GM18505 (cell line): ENCODE measurements around the gene DNAH11.
"Not testable (repeated sequence)": the region's sequence is repeated elsewhere in the genome, so short reads cannot be mapped to it uniquely, and the experiment has no call there.

Experiments used
- ATAC-seq: cut with Tn5 transposase; IDR thresholded peaks from one replicate; pipeline ENCODE4 v1.9.1; 2021; ENCODE audit not compliant: unreplicated experiment
- POLR2A ChIP-seq: IDR thresholded peaks from 4 replicates; pipeline ENCODE4 v1.6.1; 2011; ENCODE audit warnings: borderline replicate concordance; ENCODE audit not compliant: insufficient read depth, insufficient read length; ENCODE audit errors: extremely low read depth

Gene DNAH11

DNA sequence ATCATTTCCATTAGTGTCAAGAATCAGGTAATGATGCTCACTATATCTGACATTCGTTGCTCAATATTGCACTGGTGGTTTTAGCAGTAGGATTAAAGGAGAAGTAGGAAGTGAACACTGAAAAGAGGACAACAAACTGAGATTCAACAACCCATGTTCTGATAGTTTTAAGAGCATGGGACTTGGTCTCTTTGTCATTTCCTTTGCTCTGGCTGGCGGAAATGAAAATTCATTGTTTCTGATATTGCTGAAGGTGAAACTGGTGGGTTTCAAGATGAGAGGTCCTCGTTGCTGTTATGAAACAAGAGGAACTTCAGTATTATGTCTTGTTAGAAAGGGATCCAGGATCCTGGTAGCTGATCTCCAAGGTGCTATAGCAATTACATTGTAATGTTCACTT, 129.0 kb downstream of the DNAH11 start:
- peak; percentile 73 for ATAC-seq
- TF ChIP-seq POLR2A: no peak

DNA sequence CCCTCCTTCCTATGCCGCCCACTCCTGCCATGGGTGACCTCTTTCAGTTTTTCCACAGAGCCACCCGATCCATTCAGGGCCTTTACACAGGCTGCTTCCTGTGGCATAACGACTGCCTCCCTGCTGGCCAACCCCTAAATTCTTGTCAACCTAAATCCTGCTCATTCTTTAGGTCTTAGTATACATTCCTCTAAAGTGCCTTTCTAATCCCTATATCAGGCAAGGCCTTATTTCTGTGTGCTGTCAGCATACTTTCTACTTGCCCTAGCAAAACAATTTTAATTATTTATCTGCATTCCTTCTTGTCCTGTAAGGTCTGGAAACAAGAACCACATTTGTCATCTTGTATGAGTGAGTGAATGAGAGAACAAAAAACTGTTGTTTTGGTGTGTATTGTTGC, 132.4 kb downstream of the DNAH11 start:
- ATAC-seq: no peak
- no peak for TF ChIP-seq POLR2A

GRCh38 chr7:21690705-21691104, 147.9 kb downstream of the DNAH11 start:
- TF ChIP-seq POLR2A: no peak
- ATAC-seq: no peak

DNA sequence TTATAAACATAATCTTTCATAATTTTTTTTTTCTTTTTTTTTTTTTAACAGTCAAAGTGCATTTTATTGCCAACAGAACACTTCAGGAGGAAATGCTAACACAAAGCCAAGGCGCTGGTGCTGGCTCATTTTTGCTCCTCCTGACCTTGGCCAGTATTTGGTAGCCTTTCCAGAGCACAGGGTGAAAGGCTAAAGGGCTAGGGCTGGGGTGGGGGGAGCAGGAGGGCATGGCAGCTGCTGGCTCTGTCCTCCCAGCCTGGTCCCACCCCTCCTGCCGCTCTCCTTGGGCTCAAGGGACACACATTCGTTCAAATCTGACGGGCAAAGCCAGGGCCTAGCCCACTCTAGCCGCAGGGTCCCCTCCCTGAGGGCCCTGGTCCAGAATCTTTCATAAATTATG, 148.3 kb downstream of the DNAH11 start:
- ATAC-seq: not testable (repeated sequence)

DNA sequence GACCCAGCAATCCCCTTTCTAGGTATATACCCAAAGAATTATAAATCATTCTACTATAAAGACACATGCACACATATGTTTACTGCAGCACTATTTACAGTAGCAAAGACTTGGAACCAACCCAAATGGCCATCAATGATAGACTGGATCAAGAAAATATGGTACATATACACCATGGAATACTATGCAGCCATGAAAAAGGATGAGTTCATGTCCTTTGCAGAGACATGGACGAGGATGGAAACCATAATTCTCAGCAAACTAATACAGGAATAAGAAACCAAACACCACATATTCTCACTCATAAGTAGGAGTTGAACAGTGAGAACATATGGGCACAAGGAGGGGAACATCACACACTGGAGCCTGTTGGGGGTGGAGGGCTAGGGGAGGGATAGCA, 157.7 kb downstream of the DNAH11 start:
- not testable (repeated sequence) for ATAC-seq

GRCh38 chr7:21702303-21702702, 159.5 kb downstream of the DNAH11 start:
- ATAC-seq: no peak
- TF ChIP-seq POLR2A: no peak

- ATAC-seq: no peak
- TF ChIP-seq POLR2A: no peak
Observed at GRCh38 chr7:21704359-21704758, 161.5 kb downstream of the DNAH11 start.

- TF ChIP-seq POLR2A: no peak
- ATAC-seq: no peak
Observed at GRCh38 chr7:21706131-21706530, 163.3 kb downstream of the DNAH11 start.

DNA sequence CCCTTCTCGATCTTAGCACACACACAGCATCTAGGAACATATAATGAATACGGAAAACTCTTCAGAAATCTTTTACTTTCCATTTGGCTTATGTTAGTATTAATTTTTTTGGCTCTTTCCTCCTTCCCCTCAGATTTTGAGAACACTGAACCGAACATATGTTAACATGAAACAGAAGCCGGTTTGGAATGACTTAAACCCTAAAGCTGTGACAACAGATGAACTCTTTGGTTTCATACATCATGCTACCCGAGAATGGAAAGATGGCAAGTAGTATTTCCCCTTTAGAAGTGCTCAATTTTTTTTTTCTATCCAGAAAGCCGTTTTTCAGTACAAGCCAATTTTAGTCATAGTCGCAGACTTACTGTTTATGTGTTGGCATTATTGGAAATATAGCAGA, 164.7 kb downstream of the DNAH11 start:
- no peak for ATAC-seq
- no peak for TF ChIP-seq POLR2A

- no peak for ATAC-seq
- TF ChIP-seq POLR2A: no peak
Observed at GRCh38 chr7:21708096-21708495, 165.3 kb downstream of the DNAH11 start.

- no peak for ATAC-seq
- TF ChIP-seq POLR2A: no peak
Observed at GRCh38 chr7:21717323-21717722, 174.5 kb downstream of the DNAH11 start.

- TF ChIP-seq POLR2A: no peak
- ATAC-seq: no peak
Observed at GRCh38 chr7:21718391-21718790, 175.6 kb downstream of the DNAH11 start.

GRCh38 chr7:21719846-21720245, 177.0 kb downstream of the DNAH11 start:
- no peak for TF ChIP-seq POLR2A
- no peak for ATAC-seq

GRCh38 chr7:21722371-21722770, 179.5 kb downstream of the DNAH11 start:
- no peak for ATAC-seq
- TF ChIP-seq POLR2A: no peak

DNA sequence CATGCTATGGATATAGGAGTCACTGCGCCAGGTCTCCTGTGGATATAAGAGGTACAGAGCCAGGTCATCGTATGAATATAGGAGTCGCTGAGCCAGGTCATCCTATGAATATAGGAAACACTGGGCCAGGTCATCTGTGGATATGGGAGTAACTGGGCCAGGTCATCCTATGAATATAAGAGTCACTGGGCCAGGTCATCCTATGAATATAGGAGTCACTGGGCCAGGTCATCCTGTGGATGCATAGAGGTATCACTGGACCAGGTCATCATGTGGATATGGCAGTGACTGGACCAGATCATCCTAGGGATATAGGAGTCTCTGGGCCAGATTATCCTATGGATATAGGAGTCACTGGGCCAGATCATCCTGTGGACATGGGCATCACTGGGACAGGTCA, 181.7 kb downstream of the DNAH11 start:
- no peak for ATAC-seq
- TF ChIP-seq POLR2A: no peak
